Measurements from ENCODE around the gene SLC49A4.
"Not testable (repeated sequence)": the region's sequence is repeated elsewhere in the genome, so short reads cannot be mapped to it uniquely, and the experiment has no call there.

Gene SLC49A4, protein sequence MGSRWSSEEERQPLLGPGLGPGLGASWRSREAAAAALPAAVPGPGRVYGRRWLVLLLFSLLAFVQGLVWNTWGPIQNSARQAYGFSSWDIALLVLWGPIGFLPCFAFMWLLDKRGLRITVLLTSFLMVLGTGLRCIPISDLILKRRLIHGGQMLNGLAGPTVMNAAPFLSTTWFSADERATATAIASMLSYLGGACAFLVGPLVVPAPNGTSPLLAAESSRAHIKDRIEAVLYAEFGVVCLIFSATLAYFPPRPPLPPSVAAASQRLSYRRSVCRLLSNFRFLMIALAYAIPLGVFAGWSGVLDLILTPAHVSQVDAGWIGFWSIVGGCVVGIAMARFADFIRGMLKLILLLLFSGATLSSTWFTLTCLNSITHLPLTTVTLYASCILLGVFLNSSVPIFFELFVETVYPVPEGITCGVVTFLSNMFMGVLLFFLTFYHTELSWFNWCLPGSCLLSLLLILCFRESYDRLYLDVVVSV

DNA sequence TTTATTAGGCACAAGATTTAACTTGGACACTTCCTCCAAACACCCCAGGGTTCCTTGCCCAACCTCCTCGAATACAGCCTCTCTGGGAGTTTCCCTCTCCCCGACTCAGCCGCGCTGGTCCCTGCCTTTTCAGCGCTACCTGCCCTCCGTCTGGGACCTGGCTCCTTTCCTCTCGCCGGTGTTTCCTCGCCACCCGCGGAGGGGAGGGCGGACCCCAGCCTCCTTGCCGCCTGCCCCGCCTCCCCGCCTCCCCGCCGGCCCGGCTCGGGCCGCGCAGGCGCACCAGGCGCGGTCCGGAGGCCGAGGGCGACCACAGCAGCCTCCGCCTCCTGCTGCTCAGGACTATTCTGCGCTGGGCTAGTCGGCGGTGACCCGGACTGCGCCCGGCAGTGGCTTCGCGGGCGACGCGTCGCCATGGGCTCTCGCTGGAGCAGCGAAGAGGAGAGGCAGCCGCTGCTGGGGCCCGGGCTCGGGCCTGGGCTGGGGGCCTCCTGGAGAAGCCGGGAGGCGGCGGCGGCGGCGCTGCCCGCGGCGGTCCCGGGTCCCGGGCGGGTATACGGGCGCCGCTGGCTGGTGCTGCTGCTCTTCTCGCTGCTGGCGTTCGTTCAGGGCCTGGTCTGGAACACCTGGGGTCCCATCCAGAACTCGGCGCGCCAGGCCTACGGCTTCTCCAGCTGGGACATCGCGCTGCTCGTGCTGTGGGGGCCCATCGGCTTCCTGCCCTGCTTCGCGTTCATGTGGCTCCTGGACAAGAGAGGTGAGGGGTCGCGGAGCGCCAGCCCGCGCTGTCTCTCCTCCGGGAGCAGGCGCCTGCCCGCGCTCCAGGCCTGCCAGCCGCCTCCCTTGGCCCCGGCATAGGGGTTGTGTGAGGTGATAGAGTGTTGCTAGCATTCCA is at the start of gene SLC49A4:
TSS of gene SLC49A4 (plus strand) at position 291 of the 895 bp plus-strand sequence. CDS start at position 415, 124 bp downstream.
- DNase-seq, result no peak

DNA sequence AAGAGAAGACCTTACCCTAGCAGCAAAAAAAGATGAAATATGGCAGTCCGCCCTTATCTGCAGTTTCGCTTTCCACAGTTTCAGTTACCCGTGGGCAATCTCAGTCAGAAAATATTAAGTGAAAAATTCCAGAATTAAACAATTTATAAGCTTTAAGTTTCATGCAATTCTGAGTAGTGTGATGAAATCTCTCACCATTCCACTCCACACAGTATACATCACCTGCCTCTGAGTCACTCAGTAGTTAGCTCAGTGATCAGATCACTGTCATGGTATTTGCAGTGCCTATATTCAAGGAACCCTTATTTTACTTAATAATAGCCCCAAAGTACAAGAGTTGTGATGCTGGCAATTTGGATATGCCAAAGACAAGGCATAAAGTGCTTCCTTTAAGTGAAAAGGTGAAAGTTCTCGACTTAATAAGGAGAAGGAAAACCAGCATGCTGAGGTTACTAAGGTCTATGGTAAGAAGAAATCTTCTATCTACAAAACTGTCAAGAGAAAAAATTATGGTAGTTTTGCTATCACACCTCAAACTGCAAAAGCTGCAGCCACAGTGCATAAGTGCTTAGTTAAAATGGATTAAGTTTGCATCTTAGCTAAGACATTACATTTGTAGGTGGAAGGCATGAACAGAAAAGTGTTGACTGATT is 49.4 kb upstream of the SLC49A4 start:
- DNase-seq, result no peak

DNA sequence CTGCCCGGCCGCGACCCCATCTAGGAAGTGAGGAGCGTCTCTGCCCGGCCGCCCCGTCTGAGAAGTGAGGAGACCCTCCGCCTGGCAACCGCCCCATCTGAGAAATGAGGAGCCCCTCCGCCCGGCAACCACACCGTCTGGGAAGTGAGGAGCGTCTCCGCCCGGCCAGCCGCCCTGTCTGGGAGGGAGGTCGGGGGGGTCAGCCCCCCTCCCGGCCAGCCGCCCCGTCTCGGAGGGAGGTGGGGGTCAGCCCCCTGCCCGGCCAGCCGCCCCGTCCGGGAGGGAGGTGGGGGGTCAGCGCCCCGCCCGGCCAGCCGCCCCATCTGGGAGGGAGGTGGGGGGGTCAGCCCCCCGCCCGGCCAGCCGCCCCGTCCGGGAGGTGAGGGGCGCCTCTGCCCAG is 47.6 kb upstream of the SLC49A4 start:
- DNase-seq, result not testable (repeated sequence)

DNA sequence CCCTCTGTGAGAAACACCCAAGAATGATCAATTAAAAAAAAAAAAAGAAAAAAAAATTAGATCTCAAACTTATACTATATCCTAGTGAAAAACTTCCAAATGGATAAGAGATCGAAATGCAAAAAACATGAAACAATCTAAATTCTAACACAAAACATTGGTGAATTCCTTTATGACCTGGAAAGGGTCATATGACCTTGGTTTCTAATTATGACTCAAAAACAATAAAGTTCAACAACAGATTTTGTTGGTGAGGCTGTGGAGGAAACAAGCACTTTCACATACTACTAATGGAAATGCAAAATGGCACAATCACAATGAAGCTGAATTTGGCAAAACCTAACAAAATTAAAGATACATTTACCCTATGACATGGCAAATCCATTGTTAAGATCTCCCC is 46.5 kb upstream of the SLC49A4 start:
- DNase-seq, result no peak

DNA sequence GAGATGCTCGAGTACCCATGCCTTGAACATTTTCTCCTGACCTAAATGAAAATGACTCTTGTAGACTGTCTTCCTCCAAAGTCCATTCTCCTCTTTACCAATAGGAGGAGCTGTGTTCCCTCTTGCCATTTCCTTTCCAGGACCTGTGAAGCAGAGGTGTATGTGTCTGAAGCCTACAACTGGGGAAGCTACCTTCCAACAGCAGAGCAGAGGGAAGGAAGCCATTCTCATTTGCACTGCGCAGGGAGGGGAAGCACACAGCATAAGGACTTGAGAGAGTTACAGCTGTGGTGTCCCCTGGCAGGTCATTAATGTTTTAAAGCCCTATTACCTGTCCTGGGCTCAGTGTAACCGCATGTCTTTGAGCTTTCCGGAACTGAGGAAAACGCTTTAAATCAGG is 39.9 kb upstream of the SLC49A4 start:
- no peak for DNase-seq

DNA sequence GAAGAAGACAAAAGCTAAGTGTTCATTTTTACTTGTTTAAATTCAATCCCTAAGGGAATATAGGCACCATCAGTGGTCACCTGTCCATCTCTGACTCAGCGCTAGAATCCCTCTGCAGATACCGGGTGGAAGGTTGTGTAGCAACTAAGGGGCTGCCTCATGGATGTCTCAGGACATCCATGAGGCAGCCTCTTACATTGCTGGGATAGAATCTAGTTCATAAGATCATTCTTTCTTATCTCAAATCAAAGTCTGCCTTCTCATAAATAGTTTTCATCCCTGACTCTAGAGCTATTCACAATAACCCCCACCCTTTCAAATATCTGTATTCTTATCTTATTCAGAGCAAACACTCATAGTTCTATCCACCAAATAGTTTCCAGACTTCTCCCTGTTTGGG is 39.4 kb upstream of the SLC49A4 start:
- DNase-seq, result no peak

DNA sequence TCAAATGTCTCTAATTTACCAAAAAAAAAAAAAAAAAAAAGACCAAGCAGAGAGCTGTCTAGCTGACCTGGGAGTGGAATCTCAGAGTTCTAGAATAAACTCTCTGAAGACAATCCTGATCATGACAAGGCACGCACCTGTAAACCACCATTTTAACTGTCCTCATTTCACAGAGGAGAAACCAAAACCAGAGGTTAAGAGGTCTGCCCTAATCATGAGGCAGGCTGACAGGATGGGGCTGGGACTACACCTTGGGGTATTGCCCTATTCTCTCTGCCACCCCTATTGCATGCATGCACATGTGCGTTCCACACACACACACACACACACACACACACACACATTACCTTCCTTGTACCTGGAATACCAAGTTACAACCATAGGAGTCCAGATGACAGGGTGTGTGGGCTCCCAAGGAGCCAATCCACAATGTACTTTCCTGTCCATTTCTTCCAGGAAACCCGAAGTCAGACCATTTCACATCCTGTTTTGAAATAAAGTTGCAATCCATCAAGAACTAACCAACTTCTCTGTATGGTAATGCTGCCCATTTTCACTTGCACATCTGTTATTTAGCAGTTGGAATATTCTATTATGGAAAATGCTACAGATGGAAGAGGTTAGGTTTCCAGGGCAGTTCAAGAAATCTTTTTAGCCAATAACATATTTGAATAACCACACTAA is 35.9 kb upstream of the SLC49A4 start:
- DNase-seq, result no peak

DNA sequence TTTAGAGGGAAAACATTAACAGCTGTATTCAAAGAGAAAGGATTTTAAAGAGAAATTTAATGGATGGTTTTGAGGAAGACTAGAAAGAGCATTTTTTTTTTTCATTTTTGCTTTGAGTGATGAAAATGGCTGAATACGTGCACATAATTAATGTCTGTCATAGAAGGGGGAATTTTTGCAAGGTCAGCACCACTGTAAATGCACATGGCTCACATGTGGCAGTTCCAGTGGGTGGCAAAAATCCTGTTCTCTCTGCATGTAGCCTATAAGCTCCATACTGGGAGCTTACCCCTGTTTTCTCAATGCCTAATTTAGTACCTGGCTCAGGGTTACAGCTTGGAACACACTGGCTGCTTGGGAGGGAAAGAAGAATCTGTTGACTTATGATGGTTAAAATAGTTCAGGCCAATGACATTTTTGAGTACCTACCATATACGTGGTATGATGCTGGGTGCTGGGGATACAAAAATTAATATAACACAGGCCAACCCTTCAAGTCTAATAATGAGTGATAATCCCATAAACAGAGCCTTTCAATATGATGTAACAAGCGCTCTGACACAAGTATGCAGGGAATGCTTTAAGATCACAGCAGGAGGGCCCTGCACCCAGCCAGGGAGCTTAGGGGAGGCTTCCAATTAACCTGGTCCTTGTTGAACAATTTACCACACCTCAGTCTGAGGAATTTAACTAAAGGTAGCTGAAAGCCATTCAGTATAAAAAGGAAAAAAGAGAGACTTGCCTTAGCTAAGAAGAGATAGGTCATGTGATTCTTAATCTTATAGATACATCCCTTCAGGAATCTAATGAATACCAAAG is 34.2 kb upstream of the SLC49A4 start:
- DNase-seq, result no peak

DNA sequence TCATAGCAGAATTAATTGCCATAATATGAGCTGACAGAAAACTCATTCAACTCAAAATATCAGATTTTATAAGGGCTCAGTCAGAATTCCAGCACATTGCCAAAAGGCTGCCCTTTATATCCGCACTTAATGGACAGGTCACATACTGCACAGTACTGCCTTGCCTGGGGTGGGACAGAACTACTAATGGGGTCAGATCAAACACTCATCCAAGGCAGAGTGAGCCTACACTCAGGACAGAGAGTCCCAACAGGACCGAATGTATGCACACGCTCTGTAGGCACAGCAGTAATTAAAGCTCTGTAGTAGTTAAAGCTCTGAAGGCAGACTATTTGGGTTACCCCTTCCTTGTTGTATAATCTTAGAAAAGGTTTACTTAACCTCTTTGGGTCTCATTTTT is 28.4 kb upstream of the SLC49A4 start:
- DNase-seq, result no peak

DNA sequence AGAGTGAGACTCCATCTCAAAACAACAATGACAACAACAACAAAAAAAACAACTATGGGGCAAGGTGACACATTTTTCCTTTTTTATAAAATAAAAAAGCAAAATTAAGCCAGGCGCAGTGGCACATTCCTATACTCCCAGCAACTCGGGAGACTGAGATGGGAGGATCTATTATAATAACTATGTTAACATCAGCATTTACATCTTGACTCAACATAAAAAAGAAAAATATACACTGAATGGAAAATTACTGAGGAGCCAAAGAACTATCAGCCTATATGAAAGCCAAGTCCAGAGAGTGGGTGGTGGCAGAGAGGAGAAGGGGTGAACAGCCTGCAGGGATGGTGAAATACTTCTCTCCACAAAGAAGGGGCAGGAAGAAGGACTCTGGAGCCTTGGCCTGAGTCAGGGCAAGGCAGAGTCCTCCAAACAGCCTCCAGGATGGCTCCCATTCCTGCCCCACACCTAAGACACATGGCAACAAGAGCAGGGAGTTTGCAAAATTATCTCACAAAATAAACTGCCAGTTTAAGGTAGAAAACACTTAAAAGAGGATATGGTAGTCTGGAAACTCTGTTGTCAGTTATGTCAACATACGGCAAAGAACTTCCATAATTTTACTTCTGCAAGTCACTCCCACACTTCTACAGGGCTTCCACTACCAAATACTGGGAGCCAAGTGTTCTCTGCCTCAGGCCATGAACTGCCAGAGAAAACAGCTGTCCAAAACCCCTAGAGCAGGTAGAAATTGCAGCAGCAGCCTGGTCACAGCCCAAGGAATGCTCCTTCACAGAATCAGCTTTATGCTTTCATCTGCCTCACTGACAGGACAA is 27.1 kb upstream of the SLC49A4 start:
- DNase-seq, result no peak

DNA sequence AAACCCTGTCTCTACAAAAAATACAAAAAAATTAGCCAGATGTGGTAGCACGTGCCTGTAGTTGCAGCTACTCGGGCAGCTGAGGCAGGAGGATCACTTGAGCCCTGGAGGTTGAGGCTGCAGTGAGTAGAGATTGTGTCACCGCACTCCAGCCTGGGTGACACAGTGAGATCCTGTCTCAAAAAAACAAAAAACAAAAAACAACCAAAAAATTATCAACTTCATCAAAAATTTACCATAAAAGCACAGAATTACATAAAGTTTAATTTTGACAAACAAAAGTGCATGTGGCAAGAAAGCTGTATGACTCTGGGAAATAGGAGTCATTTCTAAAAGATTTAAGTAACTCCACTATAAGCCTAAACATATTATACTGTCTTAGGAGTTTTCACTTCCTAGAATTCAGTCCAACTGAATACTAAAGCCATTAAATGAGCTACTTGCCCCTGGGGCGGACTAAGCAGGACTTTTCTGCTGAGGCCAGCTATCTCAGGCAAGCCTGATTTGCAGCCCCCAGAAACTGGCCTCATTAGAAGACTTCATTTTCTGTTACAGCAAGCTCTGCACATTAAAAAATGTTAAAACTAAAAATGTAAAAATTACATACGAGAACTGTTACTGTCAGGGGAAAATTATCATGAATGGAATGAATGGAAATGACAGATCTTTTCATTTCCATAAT is 24.2 kb upstream of the SLC49A4 start:
- DNase-seq, result no peak

DNA sequence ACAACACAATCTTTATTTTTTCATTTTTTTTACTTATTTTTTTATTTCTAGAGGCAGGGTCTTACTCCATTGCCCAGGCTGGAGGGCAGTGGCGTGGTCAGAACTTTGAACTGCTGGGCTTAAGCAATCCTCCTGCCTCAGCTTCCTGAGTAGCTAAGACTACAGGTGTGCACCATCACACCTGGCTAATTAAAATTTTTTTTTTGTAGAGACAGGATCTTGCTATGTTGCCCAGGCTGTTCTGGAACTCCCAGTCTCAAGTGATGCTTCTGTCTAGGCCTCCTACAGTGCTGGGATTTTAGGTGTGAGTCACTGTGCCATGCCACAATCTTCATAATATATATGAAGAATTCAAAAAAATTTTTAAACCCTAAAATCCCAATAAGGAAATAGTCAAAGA is 22.0 kb upstream of the SLC49A4 start:
- no peak for DNase-seq

DNA sequence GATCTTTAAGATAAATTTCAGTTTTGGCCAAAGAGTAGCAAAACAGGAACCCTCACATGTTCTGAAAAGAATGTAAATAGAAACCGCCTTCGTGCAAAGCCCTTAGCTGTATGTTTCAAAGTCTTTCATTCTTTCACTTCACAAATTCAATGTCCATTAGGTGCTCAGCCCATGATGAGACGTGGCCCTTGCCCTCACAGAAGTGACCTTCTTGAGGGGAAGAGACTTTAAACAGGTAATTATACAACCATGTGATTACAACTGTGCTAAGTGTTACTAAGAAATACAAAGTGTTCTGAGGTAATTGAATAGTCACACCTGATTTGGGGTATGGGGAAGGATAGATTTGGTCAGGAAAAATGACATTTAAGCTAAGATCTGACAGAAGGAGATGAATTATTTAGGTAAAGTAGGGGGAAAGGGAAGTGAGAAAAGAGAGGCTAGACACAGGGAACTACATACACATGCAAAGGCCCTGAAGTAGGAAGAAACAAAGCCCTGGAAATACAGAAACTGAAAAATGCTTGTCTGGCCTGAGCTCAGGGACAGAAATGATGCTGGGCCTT is 20.8 kb upstream of the SLC49A4 start:
- no peak for DNase-seq

DNA sequence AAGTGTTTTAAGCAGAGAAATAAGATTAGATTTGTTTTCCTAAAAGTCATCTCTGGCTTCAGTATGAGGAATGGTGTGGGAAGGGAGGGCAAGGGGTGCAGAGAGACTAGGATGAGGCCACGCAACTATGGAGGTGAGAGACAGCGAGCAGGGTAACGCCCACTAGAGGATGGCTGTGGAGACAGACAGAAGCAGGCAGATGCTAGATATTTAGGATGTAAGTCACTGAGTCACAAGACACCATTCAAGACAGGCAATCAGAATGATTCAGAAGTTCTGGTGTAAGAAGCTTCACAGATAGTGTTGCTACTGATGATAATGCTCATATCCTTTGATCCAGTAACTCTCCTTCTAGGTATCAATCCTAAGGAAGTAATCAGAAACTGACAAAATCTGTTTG is 20.3 kb upstream of the SLC49A4 start:
- DNase-seq, result no peak

DNA sequence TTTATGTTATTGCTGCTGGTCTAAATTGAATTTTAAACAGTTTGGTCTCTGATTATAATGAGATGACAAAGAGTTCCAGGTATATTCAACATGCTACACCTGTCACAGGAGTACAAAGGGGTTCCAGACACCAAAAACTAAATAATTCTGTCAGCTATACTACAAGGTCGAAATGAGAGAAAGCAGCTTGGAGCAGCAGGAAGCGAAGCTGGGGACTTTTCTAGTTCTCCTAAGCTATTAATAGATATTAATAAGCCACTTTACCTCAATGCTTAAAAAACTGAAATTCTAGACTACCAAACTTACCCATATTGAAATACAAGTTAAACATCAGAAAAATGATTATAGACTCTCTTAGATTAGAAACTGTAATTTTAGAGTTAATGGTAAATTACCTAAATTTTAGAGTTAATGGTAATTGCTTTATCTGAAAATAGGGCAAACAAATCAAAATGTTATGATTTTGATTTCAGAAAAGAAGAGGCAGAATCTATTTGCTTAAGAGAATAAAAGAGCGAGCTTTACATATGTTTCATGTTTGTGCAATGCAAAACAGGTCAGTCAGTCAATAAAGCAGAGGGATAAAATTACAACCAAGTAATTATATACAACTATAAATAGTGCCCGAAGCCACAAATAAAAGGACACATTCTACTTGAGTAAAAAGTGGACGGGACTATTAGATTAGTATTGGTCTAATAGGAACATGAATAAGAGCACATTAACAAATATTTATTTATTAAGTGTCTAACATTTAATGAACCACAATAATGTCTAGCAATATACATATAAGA is 18.0 kb upstream of the SLC49A4 start:
- no peak for DNase-seq

DNA sequence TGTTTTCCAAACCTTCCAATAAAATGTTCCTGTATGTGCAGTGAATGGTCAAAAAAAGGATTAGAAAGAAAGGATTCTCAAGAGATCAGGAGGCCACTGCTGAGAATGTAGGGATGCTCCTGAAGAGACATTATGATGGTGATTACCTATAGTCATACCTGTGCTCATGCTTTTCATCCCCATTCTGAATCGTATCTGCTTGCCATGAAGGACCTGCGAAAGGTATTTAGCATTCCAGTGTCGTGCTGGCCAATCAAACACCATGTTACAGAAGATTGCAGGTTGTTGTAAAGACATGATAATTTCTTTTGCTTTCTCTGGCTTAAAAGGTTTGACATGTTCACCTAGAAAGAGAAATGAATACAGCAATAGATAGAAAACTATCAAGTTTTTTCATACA is 17.3 kb upstream of the SLC49A4 start:
- DNase-seq, result no peak

DNA sequence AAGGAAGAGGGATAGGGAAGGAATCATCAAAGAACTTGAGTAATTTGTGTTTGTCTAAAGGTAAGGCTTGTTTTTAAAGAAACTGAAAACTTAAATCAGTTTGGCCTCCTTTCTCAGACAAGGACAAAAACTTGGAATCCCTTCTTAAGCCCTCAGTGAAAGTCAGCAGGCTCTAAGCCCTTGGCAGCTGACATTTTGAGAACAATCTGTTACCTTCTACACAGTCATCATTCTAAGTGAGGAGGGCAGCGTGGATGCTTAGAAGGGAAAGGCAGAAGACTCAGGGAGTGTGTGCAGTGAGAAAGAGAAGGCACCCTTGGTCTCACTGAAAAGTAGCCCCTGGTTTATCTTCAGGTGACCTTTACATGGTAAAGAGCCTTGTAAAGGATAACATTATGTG is 12.1 kb upstream of the SLC49A4 start:
- DNase-seq, result no peak

DNA sequence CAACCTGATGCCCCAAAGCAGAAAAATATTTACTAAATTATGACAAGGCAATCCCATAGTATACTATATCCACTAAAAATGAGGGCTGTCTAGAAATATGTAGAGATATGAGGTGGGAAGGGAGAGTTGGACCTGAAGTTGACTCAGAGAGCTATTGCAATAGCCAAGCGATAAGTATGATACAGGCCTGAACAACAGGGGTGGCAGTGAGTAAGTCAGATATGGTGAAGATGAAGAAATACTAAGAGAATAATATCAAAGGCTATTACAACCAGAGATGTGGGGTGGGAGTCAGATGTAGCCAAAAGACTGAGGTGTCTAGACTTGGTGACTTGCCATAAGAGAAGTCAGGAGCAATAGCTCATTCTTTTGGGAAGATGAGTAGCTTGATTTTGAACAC is 10.4 kb upstream of the SLC49A4 start:
- DNase-seq, result no peak

DNA sequence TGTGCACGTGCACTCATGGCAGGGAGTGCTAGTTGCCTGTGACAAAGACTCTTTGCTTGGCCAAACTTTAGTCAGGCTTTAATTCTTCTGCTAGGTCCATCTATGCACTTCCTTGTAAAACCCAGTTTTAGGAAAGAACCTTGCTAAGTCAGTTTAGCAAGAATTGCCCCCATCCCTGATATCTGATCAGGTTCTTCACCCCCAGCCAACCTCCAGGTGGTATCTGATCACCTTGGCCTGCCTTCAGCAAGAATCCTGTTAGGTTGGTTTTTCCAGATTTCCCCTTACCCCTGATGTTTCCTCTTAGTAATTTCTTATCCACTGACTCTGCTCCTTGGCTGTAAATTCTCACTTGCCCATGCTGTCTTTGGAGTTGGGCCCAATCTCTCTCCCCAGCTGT is 9.6 kb upstream of the SLC49A4 start:
- no peak for DNase-seq
